GM23338 (cell line): Measurements from ENCODE around the gene COL15A1. TPM values are rescaled to one million over a fixed set of nuclear protein-coding genes. Genes with fewer than 3 reads are reported as not detected.

Source experiments
- ATAC-seq: fragments of 200-7000 bp; cut with Tn5 transposase; 3 replicates; pipeline ENCODE4 v1.9.1; 2020
- DNase-seq: peaks from one replicate; pipeline ENCODE4 v3.0.0-alpha.2; 2015; ENCODE audit warnings: low spot score
- H2AFZ ChIP-seq: fragments of 200-600 bp; sonication (generic); 2 replicates; pipeline ENCODE4 v1.8.0; 2016; ENCODE audit warnings: antibody characterized with exemption, mild to moderate bottlenecking, moderate library complexity
- H3F3A ChIP-seq: fragments of 200-600 bp; sonication (generic); replicated peaks from 2 replicates; pipeline ENCODE4 v1.8.0; 2017; ENCODE audit warnings: antibody characterized with exemption, mixed run types, low read depth
- H3K27ac ChIP-seq: fragments of 200-600 bp; sonication (generic); 2 replicates; pipeline ENCODE4 v1.6.1; 2016; ENCODE audit warnings: low read depth
- H3K27me3 ChIP-seq: fragments of 200-600 bp; sonication (generic); 2 replicates; pipeline ENCODE4 v1.8.0; 2016; ENCODE audit warnings: mild to moderate bottlenecking, mixed run types, moderate library complexity; ENCODE audit not compliant: insufficient read depth
- H3K36me3 ChIP-seq: fragments of 200-600 bp; sonication (generic); 2 replicates; pipeline ENCODE4 v1.8.0; 2016; ENCODE audit warnings: mild to moderate bottlenecking; ENCODE audit not compliant: insufficient read depth
- H3K4me1 ChIP-seq: fragments of 200-600 bp; sonication (generic); 2 replicates; pipeline ENCODE4 v1.8.0; 2016; ENCODE audit warnings: mild to moderate bottlenecking, moderate library complexity; ENCODE audit not compliant: insufficient read depth
- H3K4me2 ChIP-seq: fragments of 200-600 bp; sonication (generic); 2 replicates; pipeline ENCODE4 v1.7.1; 2017; ENCODE audit warnings: mixed run types
- H3K4me3 ChIP-seq: fragments of 200-600 bp; sonication (generic); 2 replicates; pipeline ENCODE4 v1.6.1; 2016; ENCODE audit warnings: mixed run types
- H3K79me2 ChIP-seq: fragments of 200-600 bp; sonication (generic); replicated peaks from 2 replicates; pipeline ENCODE4 v1.8.0; 2017; ENCODE audit warnings: mild to moderate bottlenecking; ENCODE audit not compliant: insufficient read depth
- H3K9me2 ChIP-seq: fragments of 200-600 bp; sonication (generic); 2 replicates; pipeline ENCODE4 v1.8.0; 2017; ENCODE audit not compliant: insufficient read depth
- H4K20me1 ChIP-seq: fragments of 200-600 bp; sonication (generic); replicated peaks from 2 replicates; pipeline ENCODE4 v1.8.0; 2017; ENCODE audit warnings: mild to moderate bottlenecking; ENCODE audit not compliant: insufficient read depth
- H3K27ac Mint-ChIP-seq: 2 replicates; pipeline ENCODE4 v1.8.0; 2020; ENCODE audit warnings: inconsistent platforms, mild to moderate bottlenecking, moderate library complexity, mixed read lengths
- H3K27me3 Mint-ChIP-seq: 3 replicates; pipeline ENCODE4 v1.8.0; 2022; ENCODE audit warnings: low read depth, mild to moderate bottlenecking, moderate library complexity, mixed read lengths, inconsistent platforms; ENCODE audit not compliant: insufficient read depth, poor library complexity
- H3K36me3 Mint-ChIP-seq: 3 replicates; pipeline ENCODE4 v1.8.0; 2021; ENCODE audit warnings: low read depth, mild to moderate bottlenecking, inconsistent platforms, moderate library complexity, mixed read lengths
- H3K4me1 Mint-ChIP-seq: 3 replicates; pipeline ENCODE4 v1.8.0; 2020; ENCODE audit warnings: mild to moderate bottlenecking, inconsistent platforms, mixed read lengths
- H3K4me3 Mint-ChIP-seq: 3 replicates; pipeline ENCODE4 v1.8.0; 2021; ENCODE audit warnings: moderate library complexity, mild to moderate bottlenecking, inconsistent platforms, mixed read lengths
- H3K9me3 Mint-ChIP-seq: 3 replicates; pipeline ENCODE4 v1.8.0; 2020; ENCODE audit warnings: moderate library complexity, mild to moderate bottlenecking, inconsistent platforms, mixed read lengths
- CREB1 ChIP-seq: fragments of 250-450 bp; sonication (Bioruptor Pico); IDR thresholded peaks from 2 replicates; pipeline ENCODE4 v1.5.0; 2020; ENCODE audit warnings: low read depth, mild to moderate bottlenecking, moderate library complexity
- CTCF ChIP-seq, 2 experiments: fragments of 200-600 bp in 1 of 2; sonication (generic) in 1 of 2; conservative IDR thresholded peaks; 2 replicates each; pipeline versions ENCODE4 v1.5.1 to v1.6.1; 2016 to 2017; ENCODE audit warnings: antibody characterized with exemption in 2 of 2, low read depth in 2 of 2, mild to moderate bottlenecking in 2 of 2, moderate library complexity in 1 of 2
- ETS1 ChIP-seq: IDR thresholded peaks from 2 replicates; pipeline ENCODE4 v1.6.1; 2016; ENCODE audit warnings: antibody characterized with exemption
- EZH2phosphoT487 ChIP-seq: fragments of 200-600 bp; sonication (generic); IDR thresholded peaks from one replicate; pipeline ENCODE4 v1.8.1; 2018; ENCODE audit warnings: antibody characterized with exemption; ENCODE audit not compliant: unreplicated experiment
- JUNB ChIP-seq: IDR thresholded peaks from one replicate; pipeline ENCODE4 v1.6.1; 2016; ENCODE audit warnings: antibody characterized with exemption; ENCODE audit not compliant: unreplicated experiment
- NANOG ChIP-seq: IDR thresholded peaks from 2 replicates; pipeline ENCODE4 v1.6.1; 2016; ENCODE audit warnings: antibody characterized with exemption, borderline replicate concordance
- POLR2AphosphoS5 ChIP-seq: IDR thresholded peaks from 2 replicates; pipeline ENCODE4 v1.6.1; 2016; ENCODE audit warnings: antibody characterized with exemption, low read depth
- STAT1 ChIP-seq: IDR thresholded peaks from one replicate; pipeline ENCODE4 v1.6.1; 2016; ENCODE audit warnings: antibody characterized with exemption; ENCODE audit not compliant: unreplicated experiment
- ZNF462 ChIP-seq: fragments of 250-450 bp; sonication (Bioruptor Pico); IDR thresholded peaks from 2 replicates; pipeline ENCODE4 v1.5.0; 2020; ENCODE audit warnings: mild to moderate bottlenecking, moderate library complexity
- polyA plus RNA-seq: library from polyadenylated mRNA; unstranded; fragments of >200 nt; fragmentation: Nextera tagmentation; extraction: Ambion mirVana; gene quantifications from 2 replicates; pipeline ENCODE4 v1.2.1, GENCODE V29; 2016
- total RNA-seq: library from RNA; depleted of rRNA; stranded (reverse); fragments of >200 nt; shearing (Covaris generic); gene quantifications from 2 replicates; pipeline ENCODE4 v1.2.3, GENCODE V29; 2014

COL15A1 gene
- total and polyA plus RNA-seq, 2 experiments from 2014 or later = 0.17 to 0.18 TPM

- Histone ChIP-seq H3K27ac (no peak overlapping the region), H3K4me3 (no peak overlapping the region), H3K27me3 (no peaks in the 10 kb centered on the region), H2AFZ (no peak overlapping the region), H3K4me1 (no peaks in the 10 kb centered on the region), H3K79me2 (no peaks in the 10 kb centered on the region), H4K20me1 (no peaks in the 10 kb centered on the region), H3F3A (no peaks in the 10 kb centered on the region), H3K9me2 (peaks cover 9% of the 10 kb centered on the region; the same call in 1 of the 2 replicates), H3K4me2 (no peak overlapping the region), H3K36me3 (no peaks in the 10 kb centered on the region)
- DNase-seq (no peak), ATAC-seq (no peak)
- TF ChIP-seq EZH2phosphoT487 (no peak), CTCF (conservative IDR thresholded peaks at IDR 0.05; ENCODE audit: low read depth in 2 of 2) (no peak), STAT1 (no peak), CREB1 (CRISPR knock-in tag) (no peak), ETS1 (no peak)
- H3K4me1 Mint-ChIP-seq = no peaks in the 10 kb centered on the region
- no peak overlapping the region for H3K4me3 Mint-ChIP-seq
- no peak overlapping the region for H3K27ac Mint-ChIP-seq
- H3K27me3 Mint-ChIP-seq = no peaks in the 10 kb centered on the region
- no peaks in the 10 kb centered on the region for H3K36me3 Mint-ChIP-seq
- H3K9me3 Mint-ChIP-seq = peaks cover 15% of the 10 kb centered on the region
Observed at GRCh38 chr9:98953581-98954243, 10.0 kb downstream of the COL15A1 start.

GRCh38 chr9:98954244-98954610 lies 10.5 kb downstream of the COL15A1 start:
- Mint-ChIP-seq H3K27ac (no peak overlapping the region), H3K4me3 (no peak overlapping the region), H3K9me3 (peaks cover 15% of the 10 kb centered on the region), H3K4me1 (no peaks in the 10 kb centered on the region), H3K36me3 (no peaks in the 10 kb centered on the region), H3K27me3 (no peaks in the 10 kb centered on the region)
- Histone ChIP-seq H3K4me1 (no peaks in the 10 kb centered on the region), H2AFZ (no peak overlapping the region), H3K4me2 (no peak overlapping the region), H3K4me3 (no peak overlapping the region), H3K79me2 (no peaks in the 10 kb centered on the region), H3K9me2 (peaks cover 9% of the 10 kb centered on the region; the same call in 1 of the 2 replicates), H3K27ac (no peak overlapping the region), H3F3A (no peaks in the 10 kb centered on the region), H3K27me3 (no peaks in the 10 kb centered on the region), H4K20me1 (no peaks in the 10 kb centered on the region), H3K36me3 (no peaks in the 10 kb centered on the region)
- DNase-seq (no peak), ATAC-seq (no peak)
- TF ChIP-seq EZH2phosphoT487 (no peak), CTCF (conservative IDR thresholded peaks at IDR 0.05; ENCODE audit: low read depth in 2 of 2) (no peak), CREB1 (CRISPR knock-in tag) (no peak), JUNB (no peak), POLR2AphosphoS5 (no peak), NANOG (no peak), ZNF462 (CRISPR knock-in tag) (no peak)
